ENCODE measurements around the gene SNW1.
"Not testable (repeated sequence)": the region's sequence is repeated elsewhere in the genome, so short reads cannot be mapped to it uniquely, and the experiment has no call there.

SNW1 gene

DNA sequence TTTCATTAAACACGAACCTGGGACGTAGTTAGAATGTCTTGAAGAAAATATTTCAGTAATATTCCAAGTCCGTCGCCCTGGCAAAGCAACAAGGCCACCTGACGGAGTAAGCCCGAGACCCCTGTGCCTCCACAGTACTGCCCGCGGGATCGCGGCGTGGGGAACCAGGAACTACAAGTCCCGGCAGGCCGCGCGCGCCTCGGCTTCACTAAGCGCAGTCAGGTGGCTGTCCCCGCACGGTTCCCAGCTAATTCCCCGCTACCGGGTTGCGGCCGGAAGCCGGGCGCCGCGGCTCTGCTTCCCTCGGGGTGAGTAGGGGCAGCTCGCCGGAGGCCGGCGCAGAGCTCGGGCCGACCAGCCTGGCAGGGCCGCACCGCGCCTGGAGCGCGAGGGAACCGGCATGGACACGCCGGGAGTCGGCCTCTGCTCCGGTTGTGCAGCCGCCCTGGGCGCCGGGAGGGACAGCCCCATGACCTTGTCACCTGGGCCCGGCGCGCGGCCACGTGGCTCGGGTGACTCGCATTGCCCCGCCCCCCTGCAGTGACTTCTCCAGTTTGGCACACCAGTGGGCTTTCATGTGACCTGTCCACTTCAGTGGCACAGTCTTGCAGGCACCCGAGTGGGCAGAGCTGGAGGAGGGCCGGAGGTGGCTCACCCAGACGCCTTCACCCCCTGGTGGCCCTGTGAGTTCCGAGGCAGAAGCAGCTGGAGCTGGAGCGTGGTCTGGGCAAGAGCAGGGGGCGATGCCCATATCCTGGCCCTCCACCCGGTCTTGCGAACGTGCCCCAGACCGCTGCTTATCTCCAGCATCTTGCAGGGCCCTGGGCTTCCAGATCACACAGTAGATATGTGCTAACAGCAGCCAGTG is 39.1 kb upstream of the SNW1 start, which contains the start of gene ADCK1:
ADCK1 (plus strand) TSS at position 247 of the 868 bp plus-strand sequence. CDS start 18,870 bp downstream, outside the sequence.
- TF ChIP-seq, protein P1, sequence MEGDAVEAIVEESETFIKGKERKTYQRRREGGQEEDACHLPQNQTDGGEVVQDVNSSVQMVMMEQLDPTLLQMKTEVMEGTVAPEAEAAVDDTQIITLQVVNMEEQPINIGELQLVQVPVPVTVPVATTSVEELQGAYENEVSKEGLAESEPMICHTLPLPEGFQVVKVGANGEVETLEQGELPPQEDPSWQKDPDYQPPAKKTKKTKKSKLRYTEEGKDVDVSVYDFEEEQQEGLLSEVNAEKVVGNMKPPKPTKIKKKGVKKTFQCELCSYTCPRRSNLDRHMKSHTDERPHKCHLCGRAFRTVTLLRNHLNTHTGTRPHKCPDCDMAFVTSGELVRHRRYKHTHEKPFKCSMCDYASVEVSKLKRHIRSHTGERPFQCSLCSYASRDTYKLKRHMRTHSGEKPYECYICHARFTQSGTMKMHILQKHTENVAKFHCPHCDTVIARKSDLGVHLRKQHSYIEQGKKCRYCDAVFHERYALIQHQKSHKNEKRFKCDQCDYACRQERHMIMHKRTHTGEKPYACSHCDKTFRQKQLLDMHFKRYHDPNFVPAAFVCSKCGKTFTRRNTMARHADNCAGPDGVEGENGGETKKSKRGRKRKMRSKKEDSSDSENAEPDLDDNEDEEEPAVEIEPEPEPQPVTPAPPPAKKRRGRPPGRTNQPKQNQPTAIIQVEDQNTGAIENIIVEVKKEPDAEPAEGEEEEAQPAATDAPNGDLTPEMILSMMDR (IDR thresholded peaks at IDR 0.05; ENCODE audit: low read depth, low read length) = peak; percentile 47
- DNase-seq = peak; percentile 92
- peak within 1 kb of the TSS; percentile 85 for H3K27ac ChIP-seq
- H3K9me3 ChIP-seq (ENCODE audit: severe bottlenecking) = no peaks in the 10 kb centered on the region
- H3K36me3 ChIP-seq = no peaks in the 10 kb centered on the region
- no peaks in the 10 kb centered on the region for H3K27me3 ChIP-seq (ENCODE audit: insufficient read depth, low read depth, severe bottlenecking)
- H3K4me3 ChIP-seq (ENCODE audit: low read depth, low read length) = peak within 1 kb of the TSS; percentile 55

DNA sequence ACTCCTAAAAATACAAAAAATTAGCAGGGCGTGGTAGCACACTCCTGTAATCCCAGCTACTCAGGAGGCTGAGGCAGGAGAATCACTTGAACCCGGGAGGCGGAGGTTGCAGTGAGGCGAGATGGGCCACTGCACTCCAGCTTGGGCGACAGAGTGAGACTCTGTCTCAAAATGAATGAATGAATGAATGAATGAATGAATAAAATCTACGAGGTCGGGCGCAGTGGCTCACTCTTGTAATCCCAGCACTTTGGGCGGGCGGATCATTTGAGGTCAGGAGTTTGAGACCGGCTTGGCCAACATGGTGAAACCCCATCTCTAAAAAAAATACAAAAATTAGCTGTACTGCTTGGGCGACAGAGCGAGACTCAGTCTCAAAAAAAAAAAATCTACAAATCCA is 38.5 kb upstream of the SNW1 start:
- H3K36me3 ChIP-seq = not testable (repeated sequence)
- peak overlapping the region; percentile 55 for H3K4me3 ChIP-seq (ENCODE audit: low read depth, low read length)

DNA sequence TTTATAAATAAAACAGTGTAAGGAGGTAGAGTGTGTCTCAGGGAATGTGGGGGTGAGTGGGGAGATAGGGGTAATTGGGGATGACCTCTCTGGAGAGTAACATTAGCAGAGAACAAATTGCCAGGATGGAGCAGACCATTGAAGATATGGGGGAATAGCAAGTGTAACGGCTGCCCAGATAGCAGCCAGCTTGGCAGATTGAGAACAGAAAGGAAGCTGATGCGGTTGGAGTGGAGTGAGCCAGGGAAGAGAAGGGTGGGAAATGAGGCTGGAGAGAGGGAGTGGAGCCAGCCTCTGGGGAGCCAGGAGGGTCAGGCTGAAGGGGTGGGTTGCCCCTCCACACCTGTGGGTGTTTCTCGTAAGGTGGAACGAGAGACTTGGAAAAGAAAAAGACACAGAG is 33.4 kb upstream of the SNW1 start:
- TF ChIP-seq, protein P1 (IDR thresholded peaks at IDR 0.05; ENCODE audit: low read depth, low read length) = no peak

More for the DNA sequence above, 38.5 kb upstream of the SNW1 start:
- DNase-seq; H3K9me3 ChIP-seq (ENCODE audit: severe bottlenecking); H3K27me3 ChIP-seq (ENCODE audit: insufficient read depth, low read depth, severe bottlenecking): not testable (repeated sequence)
- H3K27ac ChIP-seq = peak overlapping the region; percentile 85

DNA sequence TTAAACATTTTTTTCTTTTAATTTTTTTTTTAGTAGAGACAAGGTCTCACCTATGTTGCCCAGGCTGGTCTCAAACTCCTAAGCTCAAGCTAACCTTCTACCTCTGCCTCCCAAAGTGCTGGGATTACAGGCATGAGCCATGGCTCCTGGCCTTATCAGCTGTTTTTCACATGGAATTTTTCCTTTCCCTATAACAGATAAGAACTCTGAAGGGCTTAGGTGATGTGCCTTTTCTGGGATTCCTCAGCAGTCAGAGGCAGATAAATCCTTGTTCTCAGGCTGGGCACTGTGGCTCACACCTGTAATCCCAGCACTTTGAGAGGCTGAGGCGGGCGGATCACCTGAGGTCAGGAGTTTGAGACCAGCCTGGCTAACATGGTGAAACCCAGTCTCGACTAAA is 32.3 kb upstream of the SNW1 start:
- not testable (repeated sequence) for DNase-seq, H3K27ac ChIP-seq

More for the DNA sequence above, 33.4 kb upstream of the SNW1 start:
- H3K27ac ChIP-seq = no peak overlapping the region
- H3K9me3 ChIP-seq (ENCODE audit: severe bottlenecking) = no peaks in the 10 kb centered on the region
- H3K4me3 ChIP-seq (ENCODE audit: low read depth, low read length) = no peak overlapping the region
- no peaks in the 10 kb centered on the region for H3K27me3 ChIP-seq (ENCODE audit: insufficient read depth, low read depth, severe bottlenecking)
- DNase-seq = no peak
- H3K36me3 ChIP-seq = no peaks in the 10 kb centered on the region

DNA sequence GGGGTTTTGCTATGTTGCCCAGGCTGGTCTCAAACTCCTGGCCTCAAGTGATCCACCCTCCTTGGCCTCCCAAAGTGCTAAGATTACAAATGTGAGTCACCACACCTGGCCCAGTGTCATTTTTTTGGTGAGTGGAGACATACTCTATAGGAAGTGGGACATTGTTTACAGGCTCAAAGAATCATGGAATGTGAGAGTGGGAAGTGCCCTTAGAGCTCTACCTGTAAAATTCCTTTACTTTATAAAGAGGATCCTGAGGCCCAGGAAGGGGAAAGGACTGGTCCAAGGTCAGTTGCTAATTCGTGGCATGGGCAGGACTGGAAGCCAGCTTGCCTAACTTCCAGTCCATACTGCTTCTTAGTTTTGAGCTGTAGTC is 30.3 kb upstream of the SNW1 start:
- TF ChIP-seq, protein P1 (IDR thresholded peaks at IDR 0.05; ENCODE audit: low read depth, low read length) = no peak
- H3K27ac ChIP-seq = no peak overlapping the region
- H3K27me3 ChIP-seq (ENCODE audit: insufficient read depth, low read depth, severe bottlenecking) = no peaks in the 10 kb centered on the region
- H3K4me3 ChIP-seq (ENCODE audit: low read depth, low read length) = no peak overlapping the region
- no peaks in the 10 kb centered on the region for H3K36me3 ChIP-seq
- H3K9me3 ChIP-seq (ENCODE audit: severe bottlenecking) = no peaks in the 10 kb centered on the region
- DNase-seq = no peak

More for the DNA sequence above, 32.3 kb upstream of the SNW1 start:
- not testable (repeated sequence) for H3K27me3 ChIP-seq (ENCODE audit: insufficient read depth, low read depth, severe bottlenecking); H3K36me3 ChIP-seq; H3K9me3 ChIP-seq (ENCODE audit: severe bottlenecking); H3K4me3 ChIP-seq (ENCODE audit: low read depth, low read length)

DNA sequence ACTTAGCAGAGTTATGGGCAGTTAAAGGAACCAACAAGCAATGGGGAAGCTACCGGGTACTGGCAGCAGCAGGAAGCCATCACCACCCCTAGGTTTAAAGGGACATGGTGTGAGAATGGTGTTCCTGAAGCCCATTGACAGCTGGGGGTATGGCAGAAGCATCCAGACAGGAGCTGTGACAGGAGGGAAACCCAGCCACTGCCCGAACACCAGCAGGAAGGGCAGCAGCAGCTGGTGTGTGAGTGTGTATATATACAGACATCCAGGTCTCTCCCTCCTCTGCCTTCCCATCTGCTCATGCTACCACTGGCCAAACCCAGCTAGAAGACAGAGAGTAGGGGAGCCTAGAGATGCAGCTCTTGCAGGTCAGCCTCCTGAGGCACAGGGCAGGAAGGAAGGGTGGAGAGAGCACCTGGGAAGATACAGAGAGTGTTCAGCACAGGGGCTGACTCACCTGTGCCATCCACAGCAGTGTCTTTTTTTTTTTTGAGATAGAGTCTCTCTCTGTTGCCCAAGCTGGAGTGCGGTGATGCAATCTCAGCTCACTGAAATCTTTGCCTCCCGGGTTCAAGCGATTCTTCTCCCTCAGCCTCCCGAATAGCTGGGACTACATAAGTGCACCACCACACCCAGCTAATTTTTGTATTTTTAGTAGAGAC is 29.7 kb upstream of the SNW1 start:
- TF ChIP-seq, protein P1 (IDR thresholded peaks at IDR 0.05; ENCODE audit: low read depth, low read length) = no peak
- no peaks in the 10 kb centered on the region for H3K9me3 ChIP-seq (ENCODE audit: severe bottlenecking)
- H3K27ac ChIP-seq = no peak overlapping the region
- H3K4me3 ChIP-seq (ENCODE audit: low read depth, low read length) = no peak overlapping the region
- H3K27me3 ChIP-seq (ENCODE audit: insufficient read depth, low read depth, severe bottlenecking) = no peaks in the 10 kb centered on the region
- H3K36me3 ChIP-seq = no peaks in the 10 kb centered on the region
- peak; percentile 23 for DNase-seq

Data from WERI-Rb-1 (cell line).